ENCODE measurements around the gene ZNF23.
"Not testable (repeated sequence)": the region's sequence is repeated elsewhere in the genome, so short reads cannot be mapped to it uniquely, and the experiment has no call there.

The ZNF23 gene
- total RNA-seq, result 1.3 reads per million

GRCh38 chr16:71461686-71462648 lies at the start of gene ZNF23:
ZNF23 (minus strand) TSS chr16:71462247; CDS start chr16:71456796, 5,451 bp downstream.
- DNase-seq, result peak; percentile 62

GRCh38 chr16:71507061-71507460 lies 45.0 kb upstream of the ZNF23 start:
- DNase-seq, result no peak

GRCh38 chr16:71504901-71505300 lies 42.9 kb upstream of the ZNF23 start:
- no peak for DNase-seq

- DNase-seq, result not testable (repeated sequence)
Measured at GRCh38 chr16:71504051-71504450, 42.0 kb upstream of the ZNF23 start.

GRCh38 chr16:71501547-71501946 lies 39.5 kb upstream of the ZNF23 start:
- DNase-seq, result no peak

- DNase-seq, result no peak
Measured at GRCh38 chr16:71500964-71501363, 38.9 kb upstream of the ZNF23 start.

- DNase-seq, result peak; percentile 43
Measured at GRCh38 chr16:71499775-71500364, 37.8 kb upstream of the ZNF23 start.

GRCh38 chr16:71498031-71498430 lies 36.0 kb upstream of the ZNF23 start:
- DNase-seq, result no peak

- DNase-seq, result no peak
Measured at GRCh38 chr16:71493213-71493612, 31.2 kb upstream of the ZNF23 start.

- no peak for DNase-seq
Measured at GRCh38 chr16:71492786-71493185, 30.7 kb upstream of the ZNF23 start.

- no peak for DNase-seq
Measured at GRCh38 chr16:71491054-71491453, 29.0 kb upstream of the ZNF23 start.

GRCh38 chr16:71490361-71490760 lies 28.3 kb upstream of the ZNF23 start:
- no peak for DNase-seq

GRCh38 chr16:71489122-71489521 lies 27.1 kb upstream of the ZNF23 start, which contains the start of gene ZNF19:
ZNF19 (minus strand) TSS chr16:71489324; CDS start chr16:71482114, 7,210 bp downstream.
- DNase-seq, result no peak

- DNase-seq, result peak; percentile 71
Measured at GRCh38 chr16:71484006-71484893, 22.2 kb upstream of the ZNF23 start.

GRCh38 chr16:71482569-71482968 lies 20.5 kb upstream of the ZNF23 start:
- DNase-seq, result no peak

GRCh38 chr16:71480956-71481355 lies 18.9 kb upstream of the ZNF23 start:
- DNase-seq, result no peak

GRCh38 chr16:71479420-71479819 lies 17.4 kb upstream of the ZNF23 start:
- DNase-seq, result no peak

- DNase-seq, result no peak
Measured at GRCh38 chr16:71476457-71477124, 14.5 kb upstream of the ZNF23 start.

- no peak for DNase-seq
Measured at GRCh38 chr16:71474864-71475263, 12.8 kb upstream of the ZNF23 start.

GRCh38 chr16:71473891-71474290 lies 11.8 kb upstream of the ZNF23 start:
- no peak for DNase-seq

GRCh38 chr16:71472931-71473330 lies 10.9 kb upstream of the ZNF23 start:
- DNase-seq, result no peak

- DNase-seq, result no peak
Measured at GRCh38 chr16:71472051-71472450, 10.0 kb upstream of the ZNF23 start.

Measured in effector CD4-positive, alpha-beta T cell (primary cell).